GM12878 (cell line): ENCODE measurements around the gene ADRA2B.

Source experiments
- CEBPB ChIP-seq, 2 experiments: fragments of 150-350 bp in 1 of 2; IDR thresholded peaks; 2 replicates each; pipeline ENCODE4 v1.6.1; 2012 to 2014; ENCODE audit warnings: low read depth in 2 of 2, low read length in 2 of 2, borderline replicate concordance in 1 of 2, inconsistent platforms in 1 of 2
- CTCF ChIP-seq, 3 experiments: IDR thresholded peaks in 2 of 3; conservative IDR thresholded peaks in 1 of 3; 2 replicates each; pipeline ENCODE4 v1.5.1; 2011; ENCODE audit warnings: low read depth in 3 of 3, low read length in 3 of 3, mild to moderate bottlenecking in 3 of 3, control low read depth in 2 of 3, moderate library complexity in 2 of 3, inconsistent platforms in 1 of 3, mixed read lengths in 1 of 3; ENCODE audit not compliant: control insufficient read depth in 2 of 3, insufficient read depth in 1 of 3; ENCODE audit errors: extremely low read depth in 1 of 3

DNA sequence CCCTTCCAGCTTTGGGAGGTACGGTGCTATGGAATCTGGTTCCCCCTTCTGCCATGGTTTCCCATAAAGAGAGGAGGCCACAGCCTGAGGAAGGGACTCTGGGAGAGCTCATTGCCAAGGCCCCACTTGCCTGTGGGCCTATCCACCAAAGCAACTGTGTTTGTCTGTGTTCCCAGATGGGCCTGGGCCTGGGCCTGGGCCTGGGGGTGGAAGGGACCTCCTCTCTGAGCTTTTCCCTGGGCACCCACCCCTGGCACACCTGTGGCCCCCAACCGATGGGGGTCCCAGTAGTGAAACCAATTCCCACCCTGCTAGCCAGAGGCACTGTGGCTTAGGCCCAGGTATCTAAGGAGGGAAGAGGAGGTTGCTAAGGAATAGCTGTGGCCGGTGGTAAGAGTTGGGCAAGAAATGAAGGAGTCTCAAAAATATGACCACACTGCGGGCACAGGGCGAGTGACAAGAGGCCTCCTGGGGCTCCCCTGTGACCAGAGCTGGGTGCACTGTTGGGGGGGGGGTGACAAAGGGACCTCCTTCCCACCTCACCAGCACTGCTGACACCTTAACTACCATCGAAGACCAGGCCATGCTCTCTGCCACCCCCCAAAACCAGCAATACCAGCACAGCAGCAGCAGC lies 33.8 kb upstream of the ADRA2B start:
- no peak for TF ChIP-seq CEBPB (IDR thresholded peaks at IDR 0.05; ENCODE audit: borderline replicate concordance in 1 of 2, low read depth in 2 of 2, low read length in 2 of 2)
- no peak for TF ChIP-seq CTCF (IDR thresholded peaks at IDR 0.05 in 2 of 3, conservative IDR thresholded peaks at IDR 0.05 in 1 of 3; ENCODE audit: control insufficient read depth in 2 of 3, extremely low read depth in 1 of 3, insufficient read depth in 1 of 3, low read depth in 3 of 3, low read length in 3 of 3)
